GM21529 (cell line): ENCODE results near the gene PUM2.
A peak's percentile ranks its signal among the peaks of the same experiment; 100 is the strongest.

ENCODE experiments used
- ATAC-seq: cut with Tn5 transposase; IDR thresholded peaks from one replicate; pipeline ENCODE4 v1.9.1; 2021; ENCODE audit not compliant: unreplicated experiment

PUM2 gene

DNA sequence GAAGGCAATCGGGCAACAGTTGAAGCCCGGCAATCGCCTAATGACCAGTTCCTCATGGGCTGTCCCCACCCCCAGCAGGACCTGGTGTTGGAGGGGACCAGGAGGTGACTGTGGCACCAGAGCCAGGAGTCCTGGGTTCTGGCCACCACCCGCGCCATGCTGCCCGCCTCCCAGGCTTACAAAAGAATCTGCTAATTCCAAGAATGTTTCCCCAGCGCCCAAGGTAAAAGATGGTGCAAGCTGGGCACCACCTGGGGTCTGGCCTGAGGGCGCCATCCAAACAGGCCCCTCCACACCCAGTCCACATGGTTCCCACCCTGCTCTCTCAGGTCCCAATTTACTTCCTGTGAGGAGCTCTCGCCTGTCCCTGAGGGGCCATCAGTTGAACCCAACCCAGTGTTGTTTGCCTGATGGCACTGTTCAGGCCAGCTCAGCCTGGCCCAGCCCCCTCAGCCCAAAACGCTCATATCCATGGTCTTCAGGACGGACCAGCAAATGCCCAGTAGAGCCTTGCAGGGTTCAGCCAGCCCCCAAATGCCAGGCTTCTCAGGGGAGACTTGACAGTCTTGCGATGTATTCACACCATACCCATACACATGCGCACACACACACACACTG, 130.8 kb downstream of the PUM2 start:
- ATAC-seq, result no peak

DNA sequence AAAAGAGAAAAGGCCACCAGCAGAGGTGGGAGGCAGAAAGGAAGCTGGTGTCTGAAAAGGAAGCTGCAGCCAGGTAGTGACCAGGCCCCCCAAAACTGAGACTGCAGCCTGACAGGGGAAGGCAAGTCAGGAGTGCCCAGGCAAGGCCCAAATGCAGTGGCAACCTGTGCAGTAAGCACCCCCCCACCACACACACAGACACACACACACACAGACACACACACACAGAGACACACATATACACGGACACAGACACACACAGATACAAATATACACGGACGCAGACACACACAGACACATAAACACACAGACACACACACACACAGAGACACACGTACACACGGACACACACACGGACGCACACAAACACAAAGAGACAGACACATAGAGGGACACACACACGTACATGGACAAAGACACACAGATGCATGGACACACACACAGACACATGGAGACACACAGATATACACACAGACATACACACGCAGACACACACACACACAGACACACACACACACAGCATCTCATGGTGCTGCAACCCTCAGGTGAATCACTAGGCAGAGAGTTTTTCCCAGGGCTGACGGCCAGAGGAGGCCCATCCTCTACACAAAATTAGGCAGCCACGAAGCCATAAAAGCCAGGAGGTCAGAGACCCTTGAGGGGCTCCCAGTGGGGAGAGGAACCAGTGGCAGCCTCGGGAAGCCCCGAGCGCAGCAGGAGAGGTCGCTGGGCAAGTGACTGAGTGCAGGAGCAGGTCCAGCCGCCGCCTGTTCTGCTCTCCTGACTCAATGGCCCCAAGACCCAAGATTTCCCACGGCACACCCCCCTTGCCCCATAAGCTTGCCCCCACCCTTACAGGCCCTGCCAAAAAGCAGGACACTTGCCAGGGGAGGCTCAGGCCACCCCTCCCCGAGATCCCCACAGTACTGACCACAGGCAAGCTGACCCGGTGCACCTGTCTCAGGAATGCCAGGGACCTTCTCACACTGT, 132.0 kb downstream of the PUM2 start:
- ATAC-seq, result no peak

DNA sequence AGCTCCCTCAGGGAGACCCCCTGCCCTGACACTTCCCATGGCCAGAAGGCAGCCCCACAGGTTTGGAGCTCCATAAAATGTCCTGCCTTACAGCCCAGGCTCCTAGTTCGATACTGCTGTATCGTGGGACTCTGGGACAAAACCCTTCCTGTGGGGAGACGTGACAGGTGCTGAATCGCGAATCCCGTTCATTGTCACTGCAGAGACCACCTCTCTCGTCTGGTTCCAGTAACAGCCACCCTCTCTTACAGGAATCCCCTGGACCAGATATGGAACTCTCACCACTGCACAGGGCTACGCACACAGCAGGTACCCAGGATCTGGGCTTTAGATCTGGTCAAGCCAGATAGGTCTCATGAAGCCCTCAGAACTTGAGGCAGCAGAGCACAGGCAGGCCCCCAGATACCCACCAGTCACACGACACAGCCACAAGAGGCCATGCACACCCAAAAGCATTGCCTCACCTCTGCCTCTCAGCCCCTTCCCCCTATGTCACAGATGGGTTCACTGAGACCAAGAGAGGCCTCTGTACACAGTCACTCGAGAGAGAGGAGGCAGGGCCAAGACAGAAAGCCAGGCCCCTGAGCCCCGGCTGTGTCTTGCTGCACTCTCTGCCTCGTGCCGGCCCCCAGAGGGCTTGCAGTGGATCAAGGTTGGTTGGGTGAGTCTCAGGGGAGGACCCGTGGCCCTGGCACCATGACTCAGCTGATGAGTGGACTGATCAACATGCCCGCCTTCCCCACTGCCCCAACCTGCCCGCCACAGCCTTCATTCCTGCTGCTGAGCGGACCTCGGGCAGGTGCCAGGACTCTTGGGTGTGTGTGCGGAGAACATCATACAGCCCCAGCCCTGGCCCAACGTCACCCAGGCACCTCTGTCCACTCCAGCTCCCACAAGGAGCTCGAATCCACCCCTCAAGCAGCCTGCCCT, 133.3 kb downstream of the PUM2 start:
- ATAC-seq, result no peak

DNA sequence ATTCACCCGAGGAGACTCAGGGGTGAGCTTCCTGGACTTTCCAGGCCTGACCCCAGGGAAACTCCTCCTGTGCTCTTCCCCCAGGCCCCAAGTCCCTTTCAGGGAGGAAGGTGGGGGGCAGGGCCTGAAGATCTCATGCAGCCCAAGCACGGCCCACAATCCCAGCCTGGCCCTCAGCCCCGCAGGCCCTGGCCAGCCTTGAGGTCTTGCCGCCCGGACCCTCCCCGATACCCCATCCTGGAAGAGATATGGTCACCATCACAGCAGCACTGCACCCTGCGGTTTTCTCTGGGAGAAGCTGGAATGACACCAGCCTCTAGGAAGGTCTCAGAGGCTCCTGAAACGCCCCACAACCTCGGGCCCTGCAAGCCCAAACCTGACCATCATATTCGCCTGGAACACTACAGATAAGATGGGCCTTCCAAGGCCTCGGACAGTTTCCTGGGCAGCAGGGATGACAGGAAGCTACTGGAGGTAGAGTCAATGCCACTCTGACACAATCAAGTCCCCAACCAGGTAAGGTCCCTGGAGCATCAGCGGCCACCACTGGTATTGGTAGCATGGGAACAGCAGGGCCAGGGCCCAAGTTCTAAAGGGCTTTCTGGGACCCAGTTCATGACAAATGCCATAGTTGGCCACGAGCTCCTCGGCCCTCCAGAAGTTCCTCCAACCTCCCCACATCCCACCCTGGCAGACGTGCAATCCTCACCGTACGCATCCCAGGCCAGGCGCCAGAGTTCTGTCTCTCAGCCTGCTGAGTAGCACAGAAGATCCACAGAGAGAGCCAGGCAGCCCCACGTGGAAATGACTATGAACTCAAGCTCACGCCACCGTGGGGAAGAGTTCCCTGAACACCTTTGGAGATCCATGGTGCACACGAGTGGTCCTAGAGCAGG, 134.3 kb downstream of the PUM2 start:
- no peak for ATAC-seq

DNA sequence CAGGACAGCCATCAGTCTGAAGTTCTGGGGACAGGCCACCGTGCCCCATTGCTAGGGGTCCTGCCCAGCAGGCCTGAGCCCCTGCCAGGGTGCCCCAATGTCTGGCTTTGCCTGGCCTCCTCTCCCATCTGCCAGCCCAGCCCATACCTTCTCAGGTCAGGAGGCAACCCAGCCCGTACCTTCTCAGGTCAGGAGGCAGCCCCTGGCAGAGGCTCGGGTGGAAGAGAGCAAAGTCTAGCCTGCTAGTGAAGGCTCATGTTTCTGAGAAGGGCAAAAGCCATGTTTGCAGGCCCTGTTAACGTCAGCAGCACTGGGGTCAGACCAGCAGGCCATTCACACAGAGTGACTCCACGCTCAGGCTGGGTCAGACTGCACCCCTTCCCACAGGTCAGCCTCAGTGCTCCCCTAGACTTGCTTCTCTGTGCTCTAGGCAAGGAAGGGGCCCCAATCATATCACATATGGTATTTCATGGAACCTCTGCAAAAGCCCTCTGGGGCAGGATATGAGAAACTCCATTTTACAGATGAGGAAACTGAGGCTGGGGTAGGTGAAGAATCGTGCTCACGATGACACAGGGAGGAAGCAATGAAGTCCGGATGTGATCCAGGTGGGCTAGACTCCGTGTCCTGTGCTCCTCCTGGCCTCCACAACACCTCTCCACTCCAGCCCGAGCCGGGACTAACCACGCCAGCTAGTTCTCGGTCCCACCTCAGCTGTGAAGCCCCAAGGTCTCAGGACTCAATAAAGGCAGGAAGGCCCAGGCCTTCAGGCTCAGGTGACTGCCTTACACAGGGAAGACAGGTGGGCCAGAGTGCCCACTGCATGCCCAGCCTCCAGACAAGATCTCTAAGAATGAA, 135.2 kb downstream of the PUM2 start:
- ATAC-seq, result no peak

DNA sequence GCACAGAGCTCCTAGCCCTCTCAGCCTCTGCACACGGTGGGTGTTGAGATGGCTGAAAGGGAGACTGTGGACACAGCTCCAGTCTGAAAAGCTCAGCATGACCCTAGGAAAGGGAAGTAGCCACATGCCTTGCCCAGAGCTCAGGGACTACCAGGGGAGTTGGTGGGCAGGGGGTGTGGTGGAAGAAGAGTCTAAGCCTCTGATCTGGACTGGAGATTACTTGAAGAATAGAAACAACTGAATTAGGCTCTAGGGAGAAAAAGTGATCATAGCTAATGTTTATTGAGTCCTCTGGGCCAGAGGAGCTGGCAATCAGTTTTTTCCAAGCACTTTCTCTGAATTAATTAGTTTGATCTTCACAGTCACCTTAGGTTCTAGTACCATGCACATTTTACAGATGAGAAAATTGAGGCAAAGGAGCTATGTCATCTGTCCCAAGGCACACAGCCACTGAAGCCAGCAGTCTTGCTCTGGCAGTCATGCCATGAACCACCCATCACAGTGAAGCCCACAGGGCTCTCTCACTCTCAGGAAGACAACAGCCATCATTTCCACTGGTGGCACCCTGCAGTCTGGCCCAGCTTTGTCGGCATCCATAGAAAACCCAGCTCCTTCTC, 136.0 kb downstream of the PUM2 start:
- ATAC-seq, result no peak

DNA sequence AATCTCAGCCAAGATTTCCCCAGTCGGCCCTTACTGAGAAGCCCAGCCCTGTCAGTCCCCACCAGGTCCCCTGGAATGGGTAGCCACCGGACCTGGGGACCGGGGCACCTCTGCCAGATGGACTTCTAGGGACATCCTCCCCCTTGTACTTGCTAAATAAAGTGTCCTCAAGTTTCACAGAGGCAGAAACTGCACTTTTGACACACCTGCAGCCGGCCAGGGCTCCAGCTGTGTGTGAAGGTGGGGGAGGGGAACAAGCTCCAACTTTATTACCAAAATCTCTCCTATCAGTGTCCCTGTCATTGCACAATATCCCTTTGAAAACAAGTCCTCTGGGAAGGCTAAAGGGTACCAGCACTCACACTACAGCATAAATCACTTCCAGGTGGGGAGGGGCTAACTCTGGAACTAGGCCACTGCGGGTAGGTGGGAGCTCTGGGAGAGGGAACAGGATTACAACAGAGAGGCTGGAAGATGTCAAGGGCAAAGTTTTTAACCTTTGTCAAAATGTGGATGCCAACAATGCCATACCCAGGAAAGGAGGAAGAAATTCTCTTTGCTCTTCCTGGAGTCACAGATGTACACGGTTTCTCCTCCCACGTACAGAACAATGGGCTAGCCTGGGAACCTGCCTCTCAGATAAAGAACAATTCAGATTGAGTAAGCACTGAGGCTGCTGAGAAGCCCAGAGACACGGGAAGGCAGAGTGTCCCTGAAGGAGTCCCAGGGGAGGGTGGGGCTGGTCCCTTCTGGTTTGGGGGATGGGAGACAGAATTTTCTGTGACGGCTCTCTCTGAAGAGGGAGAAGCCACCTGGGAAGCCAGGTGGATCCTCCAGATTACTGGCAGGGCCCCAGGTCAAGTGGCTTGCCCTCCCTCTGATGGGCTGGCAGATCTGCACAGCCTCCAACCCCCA, 136.7 kb downstream of the PUM2 start:
- no peak for ATAC-seq

DNA sequence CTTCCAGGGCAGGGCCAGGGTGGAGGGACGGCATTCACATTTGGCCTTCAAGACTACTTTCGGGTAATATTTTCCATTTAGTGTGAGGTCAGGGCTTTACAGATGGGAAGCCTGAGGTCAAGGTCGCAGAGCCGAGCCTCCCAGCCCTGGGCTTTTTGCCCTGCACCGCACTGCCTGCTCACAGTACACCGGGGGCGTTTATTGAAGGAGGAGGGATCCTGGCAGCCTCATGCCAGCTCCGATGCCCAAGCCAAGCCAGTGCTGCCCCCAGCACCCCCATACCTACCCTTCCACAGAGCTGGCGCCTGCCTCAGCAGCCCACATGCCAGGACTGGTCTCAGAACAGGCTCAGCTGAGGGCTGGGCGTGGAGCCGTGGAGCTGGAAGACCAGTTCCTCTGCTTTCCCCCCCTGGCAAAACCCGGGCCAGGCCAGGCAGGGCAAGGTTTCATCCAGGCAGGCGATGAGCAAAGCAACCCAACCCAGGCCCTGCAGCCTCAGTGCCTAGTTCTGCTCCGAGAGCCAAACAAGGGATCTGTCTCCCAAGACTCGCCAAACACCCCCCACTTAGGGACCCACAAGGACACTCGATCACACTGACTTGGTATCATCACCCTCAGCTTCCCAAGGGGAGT, 137.7 kb downstream of the PUM2 start:
- ATAC-seq, result no peak

DNA sequence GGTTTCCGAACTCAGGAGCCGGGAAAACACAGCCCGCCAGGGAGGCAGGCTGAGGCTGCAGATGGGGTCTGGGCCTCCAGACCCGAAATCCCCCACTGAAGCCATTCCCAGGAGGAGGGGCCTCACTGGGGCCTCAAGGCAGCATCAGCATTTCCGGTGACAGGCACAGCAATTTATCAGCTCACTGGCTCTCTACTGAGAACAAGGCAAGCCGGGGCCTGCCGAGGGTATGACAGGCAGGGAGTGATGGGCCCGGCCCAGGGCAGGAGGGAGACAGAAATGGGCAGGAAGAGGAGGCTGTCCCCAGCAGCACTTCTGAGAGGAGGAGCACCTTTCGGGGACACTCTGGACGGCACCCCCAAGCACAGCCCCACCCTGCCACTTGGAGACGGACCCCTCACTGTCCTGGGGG, 138.2 kb downstream of the PUM2 start:
- ATAC-seq, result peak; percentile 39

DNA sequence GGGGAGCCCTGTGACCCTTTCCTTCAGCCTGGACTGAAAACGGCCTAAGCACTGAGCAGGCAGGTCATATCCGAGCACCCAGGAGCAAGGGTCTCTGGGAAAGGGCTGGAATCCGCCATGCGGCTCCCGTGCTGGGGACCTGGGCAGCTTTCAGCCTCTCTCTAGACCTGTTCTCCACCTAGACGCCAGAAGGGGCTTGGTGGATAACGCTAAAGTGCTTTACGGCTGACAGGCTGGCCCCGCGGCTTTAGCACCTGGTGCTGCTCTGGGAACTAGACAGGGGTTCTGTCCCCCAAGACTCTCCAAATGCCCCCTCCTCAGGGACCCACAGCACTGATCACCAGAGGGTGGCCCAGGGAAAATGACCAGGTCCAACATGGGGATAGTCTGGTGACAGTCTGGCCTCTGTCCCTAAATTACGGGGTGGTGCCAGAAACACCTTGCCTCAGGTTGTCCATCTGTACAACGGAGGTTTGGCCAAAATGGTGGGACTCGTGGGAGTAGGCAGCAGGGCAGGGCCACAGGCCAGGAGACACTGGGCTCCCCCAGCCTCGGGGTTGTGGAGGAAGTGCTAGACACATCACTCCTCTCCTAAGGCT, 138.7 kb downstream of the PUM2 start:
- ATAC-seq, result peak; percentile 1

DNA sequence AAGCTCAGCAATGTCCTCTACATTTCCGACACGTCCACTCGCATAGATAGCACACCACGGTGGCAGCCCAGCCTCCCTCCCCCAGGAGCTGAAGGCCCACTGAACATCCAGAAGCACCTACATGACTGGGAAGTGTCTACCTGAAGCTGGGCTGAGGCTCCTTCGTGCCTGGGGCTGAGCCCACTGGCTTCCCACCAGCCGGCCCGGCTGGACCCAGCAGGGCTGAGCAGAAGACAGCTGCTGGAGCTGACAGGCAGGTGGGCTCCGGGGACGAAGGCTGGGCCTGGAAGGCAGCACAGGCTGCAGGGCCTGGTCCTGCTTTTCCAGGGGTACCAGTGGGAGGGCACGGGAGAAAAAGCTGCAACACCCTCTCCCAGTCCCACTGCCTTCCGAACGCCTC, 139.2 kb downstream of the PUM2 start:
- ATAC-seq, result no peak

DNA sequence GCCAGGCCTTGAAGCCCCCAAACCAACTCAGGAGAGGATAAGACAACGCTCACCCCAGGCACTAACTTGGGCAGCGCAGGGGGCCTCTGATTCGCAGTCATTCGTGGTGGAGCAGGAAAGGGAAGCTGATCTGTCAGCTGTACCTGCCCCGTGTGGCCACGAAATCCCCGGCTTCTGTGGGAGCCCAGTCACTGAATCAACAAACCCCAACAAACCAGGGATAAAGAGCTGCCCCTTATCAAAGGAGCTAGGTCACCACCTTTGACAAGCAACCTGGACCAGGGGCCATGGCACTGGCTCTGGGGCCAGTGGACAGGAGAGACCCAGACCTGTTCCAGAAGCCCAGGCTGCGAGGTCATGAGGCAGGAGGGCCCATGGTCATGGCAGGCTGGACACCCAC, 140.2 kb downstream of the PUM2 start:
- ATAC-seq, result no peak

DNA sequence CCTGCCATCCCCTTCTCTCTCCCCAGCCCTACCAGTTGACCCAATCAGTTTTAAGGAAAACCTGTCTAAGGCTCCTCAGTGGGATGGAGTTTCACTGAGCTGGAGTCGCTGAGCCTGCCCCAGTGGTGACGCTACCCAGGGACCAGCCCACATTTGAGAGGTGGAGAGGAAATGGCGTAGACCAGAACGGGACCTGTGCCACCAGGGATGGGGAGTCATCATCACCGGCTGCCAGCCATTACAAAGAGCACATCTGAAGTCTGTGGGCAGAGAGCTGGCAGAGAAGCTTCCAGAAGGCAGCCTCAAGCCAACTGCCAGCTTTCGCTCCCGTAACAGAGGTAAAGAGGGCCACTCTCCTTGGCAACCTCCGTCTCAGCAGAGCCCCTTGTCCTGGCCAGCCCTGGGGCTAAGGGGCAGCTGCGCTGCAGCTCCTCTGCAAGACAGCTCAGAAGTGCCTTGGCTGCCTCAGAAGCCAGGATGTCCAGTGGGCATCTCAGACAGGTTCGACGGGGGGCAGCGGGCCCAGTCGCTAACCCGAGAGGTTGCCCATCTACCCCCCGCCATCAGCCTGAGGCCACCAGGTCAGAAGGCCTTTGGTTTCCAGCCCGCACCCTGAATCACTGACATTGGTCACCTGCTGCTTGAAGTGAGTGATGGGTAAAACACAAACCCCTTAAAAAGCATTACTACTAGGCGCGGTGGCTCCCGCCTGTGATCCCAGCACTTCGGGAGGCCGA, 141.1 kb downstream of the PUM2 start:
- no peak for ATAC-seq

DNA sequence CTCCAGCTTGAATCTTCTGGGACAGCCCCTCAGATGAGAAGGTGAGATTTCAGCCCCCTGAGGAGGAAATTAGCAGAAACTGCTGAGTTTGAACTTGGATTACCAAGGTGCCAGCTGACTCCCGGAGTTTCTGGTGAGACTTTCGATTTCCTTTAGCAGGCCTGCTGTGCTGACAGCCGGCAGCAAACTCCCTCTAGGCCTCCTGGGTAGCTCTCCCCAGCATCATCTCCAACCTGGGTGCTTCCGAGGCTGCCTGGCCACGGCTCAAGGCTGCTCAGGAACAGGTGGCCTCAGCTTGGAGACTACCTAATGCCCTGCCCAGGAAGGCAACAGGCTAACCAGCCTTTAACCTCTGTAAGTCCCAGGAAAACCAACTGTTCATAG, 142.2 kb downstream of the PUM2 start:
- ATAC-seq, result no peak

DNA sequence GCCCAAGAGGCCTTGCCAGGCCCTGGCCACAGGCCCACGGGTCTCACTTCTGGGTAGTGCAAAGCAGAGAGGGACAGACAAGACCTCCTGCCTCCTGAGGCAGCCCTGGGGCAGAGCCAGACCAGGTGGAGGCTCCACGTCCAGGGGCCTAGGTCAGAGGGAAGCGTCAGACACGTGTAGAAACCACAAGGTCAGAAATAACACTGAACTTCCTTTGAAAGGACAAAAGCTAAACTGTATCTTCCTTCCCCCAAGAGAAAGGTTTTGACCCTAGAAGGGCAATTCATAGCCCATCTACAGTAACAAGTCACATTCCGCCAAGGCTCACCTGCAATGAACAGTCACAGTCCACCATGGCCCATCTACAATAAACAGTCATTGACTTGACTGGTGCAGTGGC, 143.6 kb downstream of the PUM2 start:
- ATAC-seq, result peak; percentile 68

DNA sequence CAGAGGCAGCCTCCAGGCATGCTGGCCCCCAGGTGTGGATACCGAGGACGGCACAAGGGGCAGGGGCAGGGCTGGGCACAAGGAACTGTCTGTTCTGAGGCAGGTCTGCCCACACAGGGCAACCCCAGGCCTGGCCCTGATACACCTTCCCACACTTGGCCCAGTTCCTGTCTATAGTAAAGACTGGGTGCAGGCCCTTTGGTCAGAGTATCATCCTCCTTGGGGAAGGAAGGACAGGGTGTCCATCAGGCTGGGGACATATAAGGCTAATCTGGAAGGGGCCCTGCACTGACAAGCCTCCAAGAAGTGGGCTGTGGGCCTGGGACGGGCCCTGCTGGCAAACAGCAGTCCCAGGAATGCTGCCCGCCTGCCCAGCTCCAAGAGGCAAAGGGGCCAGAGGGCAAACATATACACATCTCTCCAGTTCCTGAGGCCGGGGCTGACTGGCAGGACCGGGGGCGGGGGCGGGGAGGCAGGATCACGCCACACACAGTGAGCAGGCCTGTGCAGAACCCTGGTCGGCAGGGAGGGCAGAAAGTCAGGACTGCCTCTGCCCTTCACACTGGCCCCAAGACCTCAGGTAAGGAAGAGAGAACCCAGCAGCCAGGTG, 144.6 kb downstream of the PUM2 start:
- ATAC-seq, result no peak
